GM18508 (cell line): ENCODE results near the gene FIBCD1.
"Not testable (repeated sequence)": the region's sequence is repeated elsewhere in the genome, so short reads cannot be mapped to it uniquely, and the experiment has no call there.

Experiments
- ATAC-seq: cut with Tn5 transposase; IDR thresholded peaks from one replicate; pipeline ENCODE4 v1.9.1; 2021; ENCODE audit warnings: moderate number of reproducible peaks; ENCODE audit not compliant: insufficient read depth, unreplicated experiment

The FIBCD1 gene

GRCh38 chr9:130974697-130975096 lies 35.6 kb upstream of the FIBCD1 start:
- ATAC-seq, result no peak

GRCh38 chr9:130973686-130974281 lies 34.7 kb upstream of the FIBCD1 start:
- ATAC-seq, result no peak

- ATAC-seq, result no peak
These were observed 34.1 kb upstream of the FIBCD1 start for GRCh38 chr9:130972957-130973685.

DNA sequence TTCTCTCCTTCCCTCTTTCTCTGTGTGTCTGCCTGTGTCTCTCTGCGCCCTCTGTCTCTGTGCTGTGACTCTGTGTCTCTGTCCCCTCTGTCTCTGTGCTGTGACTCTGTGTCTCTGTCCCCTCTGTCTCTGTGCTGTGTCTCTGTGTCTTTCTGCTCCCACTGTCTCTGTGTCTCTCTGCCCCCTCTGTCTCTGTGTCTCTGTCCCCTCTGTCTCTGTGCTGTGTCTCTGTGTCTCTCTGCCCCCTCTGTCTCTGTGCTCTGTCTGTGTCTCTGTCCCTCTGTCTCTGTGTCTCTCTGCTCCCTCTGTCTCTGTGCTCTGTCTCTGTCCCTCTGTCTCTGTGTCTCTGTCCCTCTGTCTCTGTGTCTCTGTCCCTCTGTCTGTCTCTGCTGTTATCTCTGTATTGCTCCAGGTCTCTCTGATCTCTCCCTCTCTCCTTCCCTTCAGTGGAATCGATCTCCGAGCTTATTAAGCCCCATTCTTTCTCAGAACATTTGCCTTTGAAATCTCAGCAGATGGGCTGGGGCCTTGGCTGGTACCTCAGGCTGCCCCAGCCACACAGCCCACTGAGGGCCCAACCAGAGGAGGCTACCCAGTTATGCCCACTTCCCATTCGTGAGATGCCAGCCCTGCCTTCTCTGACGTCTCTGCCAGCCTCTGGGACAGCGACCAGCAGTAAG lies 33.4 kb upstream of the FIBCD1 start:
- ATAC-seq, result no peak

DNA sequence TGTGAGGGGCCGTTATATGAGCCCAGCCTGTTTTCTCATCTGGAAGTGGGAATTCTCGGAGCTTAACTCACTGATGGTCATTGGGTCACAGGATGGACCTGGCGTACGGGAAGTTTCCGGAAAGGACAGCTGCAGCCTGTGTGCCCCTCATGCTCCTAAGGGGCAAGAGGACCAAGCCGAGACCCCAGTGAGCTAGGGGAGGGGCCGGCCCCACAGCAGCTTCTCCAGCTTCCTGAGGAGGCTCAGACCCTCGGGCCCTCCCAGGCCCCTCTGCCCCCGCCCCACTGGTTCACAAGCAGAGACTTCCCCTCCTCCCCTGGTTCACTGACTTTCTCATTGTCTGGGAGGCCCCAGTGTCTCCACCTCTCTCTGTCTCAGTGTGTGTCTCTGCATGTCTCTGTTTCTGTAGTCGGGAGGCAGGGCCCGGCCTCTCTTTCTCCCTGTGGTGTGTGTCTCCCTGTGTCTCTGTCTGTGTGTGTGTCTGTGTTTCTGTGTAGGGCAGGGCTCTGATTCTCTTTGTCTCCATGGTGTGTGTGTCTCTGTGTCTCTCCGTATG lies 32.3 kb upstream of the FIBCD1 start:
- no peak for ATAC-seq

DNA sequence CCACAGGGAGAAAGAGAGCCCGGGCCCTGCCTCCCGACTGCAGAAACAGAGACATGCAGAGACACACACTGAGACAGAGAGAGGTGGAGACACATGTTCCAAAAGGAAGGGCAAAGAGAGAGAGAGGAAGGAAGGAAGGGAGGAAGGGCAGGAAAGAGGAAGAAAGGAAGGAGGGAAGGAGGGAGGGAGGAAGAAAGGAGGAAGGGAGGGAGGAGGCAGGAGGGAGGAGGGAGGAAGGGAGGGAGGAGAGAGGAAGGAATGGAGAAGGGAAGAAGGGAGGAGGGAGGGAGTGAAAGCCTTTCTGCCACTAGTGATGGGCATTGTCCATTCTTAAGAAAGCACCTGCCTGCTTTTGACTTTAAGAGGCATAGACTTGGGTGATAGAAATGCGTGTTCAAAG lies 31.8 kb upstream of the FIBCD1 start:
- ATAC-seq, result no peak

GRCh38 chr9:130970052-130970451 lies 31.0 kb upstream of the FIBCD1 start:
- ATAC-seq, result no peak

GRCh38 chr9:130965680-130966079 lies 26.6 kb upstream of the FIBCD1 start:
- ATAC-seq, result no peak

GRCh38 chr9:130963916-130964315 lies 24.9 kb upstream of the FIBCD1 start:
- no peak for ATAC-seq

- ATAC-seq, result no peak
These were observed 24.4 kb upstream of the FIBCD1 start for GRCh38 chr9:130963337-130963908.

- no peak for ATAC-seq
These were observed 23.6 kb upstream of the FIBCD1 start for GRCh38 chr9:130962418-130963316.

GRCh38 chr9:130961511-130962300 lies 22.7 kb upstream of the FIBCD1 start:
- ATAC-seq, result no peak

GRCh38 chr9:130960522-130961378 lies 21.7 kb upstream of the FIBCD1 start:
- no peak for ATAC-seq

- no peak for ATAC-seq
These were observed 20.8 kb upstream of the FIBCD1 start for GRCh38 chr9:130959809-130960334.

DNA sequence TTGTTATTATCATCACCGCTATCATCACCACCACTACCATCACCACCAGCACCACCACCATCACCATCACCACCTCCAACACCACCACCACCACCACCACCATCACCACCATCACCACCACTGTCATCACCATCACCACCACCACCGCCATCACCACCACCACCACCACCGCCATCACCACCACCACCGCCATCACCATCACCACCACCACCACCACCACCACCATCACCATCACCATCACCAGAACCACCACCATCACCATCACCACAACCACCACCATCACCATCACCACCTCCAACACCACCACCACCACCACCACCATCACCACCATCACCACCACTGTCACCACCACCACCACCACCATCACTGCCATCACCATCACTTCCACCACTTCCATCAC lies 19.5 kb upstream of the FIBCD1 start:
- not testable (repeated sequence) for ATAC-seq

- no peak for ATAC-seq
These were observed 18.6 kb upstream of the FIBCD1 start for GRCh38 chr9:130957451-130958203.
